Upper lobe of left lung (tissue), 4 donors: ENCODE data around the gene CLMN.

Experiments
- EP300 ChIP-seq, 4 donors: sonication (generic); formaldehyde crosslinking; IDR thresholded peaks; one replicate each; pipeline ENCODE4 v1.5.1; 2017; ENCODE audit warnings: antibody characterized with exemption in 4 of 4, control low read depth in 2 of 4
- POLR2A ChIP-seq, 4 donors: fragments of 450-650 bp; IDR thresholded peaks; one replicate each; pipeline ENCODE4 v1.5.1; 2016 to 2017; ENCODE audit warnings: antibody characterized with exemption in 4 of 4, mild to moderate bottlenecking in 2 of 4
- POLR2AphosphoS5 ChIP-seq, 2 donors: sonication (generic); formaldehyde crosslinking; IDR thresholded peaks; one replicate each; pipeline ENCODE4 v1.5.1; 2017; ENCODE audit warnings: antibody characterized with exemption in 2 of 2
- TF ChIP-seq, protein P1 (sequence below), 6 experiments: fragments of 450-650 bp in 4 of 6; fragments of 200-600 bp in 2 of 6; sonication (generic) in 2 of 6; IDR thresholded peaks; one replicate each; pipeline ENCODE4 v1.5.1; 2016 to 2019; ENCODE audit warnings: antibody characterized with exemption in 6 of 6

DNA sequence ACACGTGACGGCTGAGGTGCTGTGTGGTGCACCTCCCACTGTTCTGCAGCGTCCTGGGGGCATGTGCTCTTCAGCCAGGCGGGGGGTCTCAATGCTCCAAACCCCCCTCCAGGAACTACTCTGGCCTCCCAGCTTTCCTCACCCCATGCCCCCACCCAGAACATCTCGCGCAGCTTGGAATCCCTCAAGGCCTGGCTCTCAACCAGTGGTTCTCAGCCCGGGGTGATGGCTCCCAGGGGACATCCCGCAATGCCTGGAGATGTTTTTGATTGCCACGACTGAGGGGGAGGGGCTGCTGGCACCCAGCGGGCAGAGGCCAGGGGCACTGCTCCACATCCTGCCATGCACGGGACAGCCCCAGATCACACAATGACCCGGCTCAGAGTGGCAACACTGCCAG, 83.5 kb downstream of the CLMN start:
- TF ChIP-seq, protein P1, sequence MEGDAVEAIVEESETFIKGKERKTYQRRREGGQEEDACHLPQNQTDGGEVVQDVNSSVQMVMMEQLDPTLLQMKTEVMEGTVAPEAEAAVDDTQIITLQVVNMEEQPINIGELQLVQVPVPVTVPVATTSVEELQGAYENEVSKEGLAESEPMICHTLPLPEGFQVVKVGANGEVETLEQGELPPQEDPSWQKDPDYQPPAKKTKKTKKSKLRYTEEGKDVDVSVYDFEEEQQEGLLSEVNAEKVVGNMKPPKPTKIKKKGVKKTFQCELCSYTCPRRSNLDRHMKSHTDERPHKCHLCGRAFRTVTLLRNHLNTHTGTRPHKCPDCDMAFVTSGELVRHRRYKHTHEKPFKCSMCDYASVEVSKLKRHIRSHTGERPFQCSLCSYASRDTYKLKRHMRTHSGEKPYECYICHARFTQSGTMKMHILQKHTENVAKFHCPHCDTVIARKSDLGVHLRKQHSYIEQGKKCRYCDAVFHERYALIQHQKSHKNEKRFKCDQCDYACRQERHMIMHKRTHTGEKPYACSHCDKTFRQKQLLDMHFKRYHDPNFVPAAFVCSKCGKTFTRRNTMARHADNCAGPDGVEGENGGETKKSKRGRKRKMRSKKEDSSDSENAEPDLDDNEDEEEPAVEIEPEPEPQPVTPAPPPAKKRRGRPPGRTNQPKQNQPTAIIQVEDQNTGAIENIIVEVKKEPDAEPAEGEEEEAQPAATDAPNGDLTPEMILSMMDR (IDR thresholded peaks at IDR 0.05) = no peak
- TF ChIP-seq POLR2AphosphoS5 (IDR thresholded peaks at IDR 0.05) (no peak), POLR2A (IDR thresholded peaks at IDR 0.05) (no peak), EP300 (IDR thresholded peaks at IDR 0.05) (no peak)
